NCI-H446 (cell line): Measurements from ENCODE around the gene EEIG1.

ENCODE experiments used
- DNase-seq, 2 experiments: peaks; one replicate each; lab custom pipeline; 2025; lab: John Stamatoyannopoulos, UW

Gene EEIG1

DNA sequence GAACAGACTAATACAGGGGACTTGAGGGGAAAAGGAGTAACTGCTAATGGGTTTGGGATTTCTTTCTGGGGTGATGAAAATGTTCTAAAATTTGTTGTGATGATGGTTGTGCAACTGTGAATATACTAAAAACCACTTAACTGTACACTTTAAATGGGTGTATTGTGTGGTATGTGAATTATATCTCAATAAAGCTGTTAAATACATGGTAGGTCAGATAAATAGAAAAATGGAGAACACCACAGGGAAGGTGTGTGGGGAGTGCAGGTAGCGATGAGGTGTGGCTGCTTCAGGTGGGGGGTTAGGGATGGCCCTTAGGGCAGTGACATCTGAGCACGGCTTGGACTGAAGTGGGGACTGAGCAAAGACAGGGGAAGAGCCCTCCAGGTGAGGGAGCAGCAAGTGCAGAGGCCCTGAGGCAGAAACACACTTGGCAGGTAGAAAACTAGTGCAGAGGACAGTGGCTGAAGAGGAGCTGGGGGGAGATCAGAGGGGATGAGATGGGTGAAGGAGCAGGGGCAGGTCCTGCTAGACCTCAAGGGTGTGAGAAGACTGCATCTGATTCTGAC lies 20.9 kb downstream of the EEIG1 start:
- no peak for DNase-seq

DNA sequence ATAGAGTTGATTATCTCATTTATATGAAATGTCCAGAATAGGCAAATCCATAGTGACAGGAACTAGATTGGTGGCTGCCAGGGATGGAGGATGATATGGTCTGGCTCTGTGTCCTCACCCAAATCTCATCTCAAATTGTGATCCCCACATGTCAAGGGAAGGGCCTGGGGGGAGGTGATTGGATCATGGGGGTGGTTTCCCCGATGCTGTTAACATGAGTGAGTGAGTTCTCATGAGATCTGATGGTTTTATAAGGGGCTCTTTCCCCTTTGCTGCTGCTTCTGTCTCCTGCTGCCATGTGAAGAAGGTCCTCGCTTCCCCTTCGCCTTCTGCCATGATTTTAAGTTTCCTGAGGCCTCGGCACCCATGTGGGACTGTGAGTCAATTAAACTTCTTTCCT lies 21.4 kb downstream of the EEIG1 start:
- no peak for DNase-seq

DNA sequence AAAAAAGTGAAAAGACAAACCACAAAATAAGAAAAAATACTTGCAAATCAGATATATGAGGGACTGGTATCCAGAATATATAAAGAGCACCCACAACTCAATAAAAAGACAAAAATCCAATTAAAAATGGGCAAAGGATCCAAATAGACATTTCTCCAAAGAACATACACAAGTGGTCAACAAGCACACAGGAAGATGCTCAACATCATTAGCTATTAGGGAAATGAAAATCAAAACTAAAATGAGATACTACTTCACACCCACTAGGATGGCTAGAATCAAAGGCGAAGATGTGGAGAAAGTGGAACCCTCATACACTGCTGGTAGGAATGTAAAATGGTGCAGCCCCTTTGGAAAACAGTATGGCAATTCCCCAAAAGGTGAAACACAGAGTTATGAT lies 22.1 kb downstream of the EEIG1 start:
- no peak for DNase-seq

DNA sequence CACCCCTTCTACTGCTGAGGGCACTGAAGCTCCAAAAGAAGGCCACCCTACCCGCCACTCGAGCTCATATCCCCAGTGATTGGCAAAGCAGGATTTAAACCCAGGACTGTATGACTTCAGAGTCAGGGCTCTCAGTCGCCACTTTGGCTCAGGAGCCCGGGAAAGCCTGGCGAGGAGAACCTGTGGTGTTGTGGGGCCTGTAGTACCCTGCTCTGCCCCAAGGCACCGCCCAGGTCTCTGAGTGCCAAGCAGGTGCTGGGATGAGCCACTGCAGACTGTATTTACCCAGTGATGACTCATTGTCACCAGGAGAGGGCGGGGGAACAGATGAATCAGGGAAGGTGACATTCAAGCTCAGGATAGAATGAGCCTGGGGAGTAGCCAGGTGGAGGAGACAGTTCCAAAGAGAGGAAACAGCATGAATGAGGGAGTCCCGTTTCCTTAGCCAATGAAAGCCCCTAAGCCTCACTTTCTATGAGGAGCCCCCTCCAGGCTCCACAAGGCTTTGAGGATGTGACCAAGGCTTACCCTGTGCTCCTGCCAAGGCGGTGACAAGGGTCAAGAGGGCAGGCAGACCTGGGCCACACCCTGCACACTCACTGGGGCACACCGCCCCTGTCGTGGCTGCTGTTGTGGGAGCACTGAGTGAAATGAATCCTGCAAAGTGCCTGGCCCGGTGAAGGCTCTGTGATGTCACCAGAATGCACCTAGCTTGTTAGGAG lies 25.3 kb downstream of the EEIG1 start:
- peak in 1 of 2 experiments; percentile 30 for DNase-seq

DNA sequence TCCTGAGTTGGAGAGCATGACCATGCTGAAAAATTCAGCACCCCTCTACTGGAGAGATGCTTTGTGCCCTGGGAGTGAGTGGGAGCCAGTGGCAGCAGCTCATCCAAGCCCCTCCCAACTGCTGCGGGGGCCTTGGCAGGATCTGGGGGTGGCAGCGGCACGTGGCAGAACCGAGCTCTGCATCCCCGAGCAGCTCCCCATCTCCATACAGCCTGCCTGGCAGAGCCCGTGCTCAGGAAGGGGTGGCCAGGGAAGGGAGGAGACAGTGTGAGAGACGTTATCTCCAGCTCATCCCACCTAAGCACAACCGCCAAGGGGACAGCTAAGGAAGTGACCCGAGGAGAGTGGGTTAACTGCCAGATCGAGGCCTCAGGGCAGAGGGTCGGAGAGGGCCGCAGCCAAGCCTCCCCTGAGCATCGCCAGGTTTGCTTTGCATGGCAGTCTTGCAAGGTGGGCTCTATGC lies 25.9 kb downstream of the EEIG1 start:
- DNase-seq: no peak

DNA sequence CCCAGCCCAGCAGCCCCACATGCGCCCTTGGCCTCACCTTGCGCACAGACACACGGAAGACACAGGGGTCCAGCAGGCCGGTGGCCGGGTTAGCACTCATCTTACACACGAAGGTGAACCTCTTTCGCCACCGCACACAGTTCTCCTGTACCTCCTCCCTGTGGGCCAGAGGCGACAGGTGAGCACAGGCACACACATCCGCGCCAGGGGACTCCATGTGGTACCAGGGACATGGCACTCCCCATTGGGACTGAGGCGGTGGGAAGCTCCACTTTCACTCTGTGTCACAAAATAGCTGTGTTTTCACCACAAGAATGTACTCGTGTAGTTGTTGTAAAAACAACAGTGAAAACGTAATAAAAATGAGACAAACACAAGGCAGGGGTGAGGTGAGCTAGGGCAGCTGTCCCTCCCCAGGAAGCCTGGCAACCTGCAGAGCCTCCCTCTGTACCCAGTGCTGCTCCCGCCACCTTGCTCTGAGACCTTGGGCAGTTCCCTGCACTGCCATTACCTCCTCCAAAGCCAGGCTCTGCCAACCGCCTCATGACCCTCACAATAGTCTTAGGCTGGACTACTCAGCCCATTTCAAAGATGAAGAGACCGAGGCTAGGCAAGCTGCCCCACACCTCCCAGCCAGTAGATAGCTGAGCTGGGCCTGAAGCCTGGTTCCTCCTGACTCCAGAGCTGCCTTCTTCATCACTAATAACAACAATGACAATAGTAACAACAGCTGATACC lies 26.9 kb downstream of the EEIG1 start:
- DNase-seq: no peak

DNA sequence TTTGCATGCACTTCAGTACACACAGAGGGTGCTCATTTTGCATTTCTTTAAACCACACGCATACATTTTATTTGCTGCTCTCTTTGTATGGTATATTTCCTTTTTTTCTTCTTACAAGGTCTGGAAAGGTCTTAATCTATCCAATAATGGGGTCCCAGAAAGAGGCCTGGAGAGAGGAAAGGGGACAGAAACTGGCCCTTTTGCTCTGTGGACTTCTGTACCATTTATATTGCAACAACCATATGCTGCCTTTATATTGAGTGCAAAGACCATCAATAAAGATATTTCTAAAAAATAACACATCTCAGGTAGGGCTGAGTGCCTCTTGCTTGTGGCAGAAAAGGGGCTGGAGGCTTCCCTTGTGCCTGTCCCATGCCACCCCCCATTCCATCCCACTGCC lies 27.6 kb downstream of the EEIG1 start:
- DNase-seq: no peak

DNA sequence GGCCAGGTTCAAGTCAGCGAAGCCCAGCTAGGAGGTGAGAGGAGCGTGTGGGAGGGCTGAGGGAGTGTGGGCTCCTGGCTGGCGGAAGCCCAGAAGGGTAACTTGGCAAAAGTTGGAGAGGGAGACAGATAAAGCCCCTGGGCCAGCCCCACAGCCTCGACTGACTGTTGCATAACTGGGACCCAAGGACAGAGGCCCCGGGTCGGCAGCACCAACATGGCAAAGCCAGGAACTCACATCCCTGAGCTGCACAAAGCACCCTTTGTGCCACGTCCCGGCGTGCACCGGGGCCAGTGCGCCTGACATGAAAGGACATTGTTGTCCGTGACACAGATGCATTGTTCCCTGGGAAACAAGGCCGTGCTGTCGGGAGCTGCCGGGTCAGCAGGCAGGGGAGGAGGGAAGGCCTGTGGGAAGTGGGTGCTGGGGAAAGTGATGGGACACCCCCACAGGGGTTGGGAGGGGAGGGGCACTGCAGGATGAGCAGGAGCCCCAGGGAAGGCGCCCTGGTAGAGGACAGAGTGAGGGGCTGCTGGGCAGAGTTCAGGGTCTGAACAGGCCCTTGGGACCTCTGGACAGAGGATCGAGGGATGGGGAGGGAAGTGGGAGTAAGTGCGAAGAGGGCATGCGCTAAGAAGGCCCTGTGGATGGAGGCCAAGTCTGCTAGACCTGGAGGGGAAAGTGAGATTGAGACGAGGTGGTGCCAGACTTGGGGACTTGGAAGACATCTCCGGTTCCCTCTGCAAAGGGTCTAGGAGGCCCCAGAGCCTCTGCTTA lies 30.1 kb downstream of the EEIG1 start:
- DNase-seq: no peak

DNA sequence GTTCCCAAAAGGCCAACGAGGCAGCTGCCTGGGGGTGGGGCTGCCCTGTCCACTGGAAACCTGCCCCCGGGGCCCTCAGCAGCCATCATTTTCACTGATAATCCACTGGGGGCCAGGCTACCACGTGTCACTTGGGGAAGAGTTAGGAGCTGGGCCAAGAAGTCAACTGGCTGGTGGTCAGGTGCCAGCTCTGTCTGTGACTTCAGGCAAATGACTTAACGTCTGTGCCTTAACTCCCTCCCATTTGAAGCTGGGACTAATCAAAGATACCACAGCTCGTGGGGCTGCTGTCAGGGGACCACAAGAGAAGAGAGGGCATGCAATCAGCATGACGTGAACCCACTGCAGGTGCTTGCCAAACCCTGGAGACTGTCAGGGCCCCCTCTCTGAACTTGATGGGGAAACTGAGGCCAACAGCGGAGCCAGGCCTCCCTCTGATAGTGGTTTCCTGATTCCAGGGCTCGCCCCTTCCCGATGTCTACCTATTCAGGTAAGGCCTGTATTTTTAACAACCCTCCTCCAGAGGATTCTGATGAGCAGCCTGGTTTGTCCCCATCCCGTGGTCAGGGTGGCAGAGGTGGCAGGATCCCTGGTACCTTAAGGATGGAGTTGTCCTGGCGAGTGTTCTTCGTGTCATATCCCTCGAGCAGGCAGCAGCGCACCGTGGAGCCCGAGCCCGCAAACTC lies 30.8 kb downstream of the EEIG1 start:
- DNase-seq: no peak

DNA sequence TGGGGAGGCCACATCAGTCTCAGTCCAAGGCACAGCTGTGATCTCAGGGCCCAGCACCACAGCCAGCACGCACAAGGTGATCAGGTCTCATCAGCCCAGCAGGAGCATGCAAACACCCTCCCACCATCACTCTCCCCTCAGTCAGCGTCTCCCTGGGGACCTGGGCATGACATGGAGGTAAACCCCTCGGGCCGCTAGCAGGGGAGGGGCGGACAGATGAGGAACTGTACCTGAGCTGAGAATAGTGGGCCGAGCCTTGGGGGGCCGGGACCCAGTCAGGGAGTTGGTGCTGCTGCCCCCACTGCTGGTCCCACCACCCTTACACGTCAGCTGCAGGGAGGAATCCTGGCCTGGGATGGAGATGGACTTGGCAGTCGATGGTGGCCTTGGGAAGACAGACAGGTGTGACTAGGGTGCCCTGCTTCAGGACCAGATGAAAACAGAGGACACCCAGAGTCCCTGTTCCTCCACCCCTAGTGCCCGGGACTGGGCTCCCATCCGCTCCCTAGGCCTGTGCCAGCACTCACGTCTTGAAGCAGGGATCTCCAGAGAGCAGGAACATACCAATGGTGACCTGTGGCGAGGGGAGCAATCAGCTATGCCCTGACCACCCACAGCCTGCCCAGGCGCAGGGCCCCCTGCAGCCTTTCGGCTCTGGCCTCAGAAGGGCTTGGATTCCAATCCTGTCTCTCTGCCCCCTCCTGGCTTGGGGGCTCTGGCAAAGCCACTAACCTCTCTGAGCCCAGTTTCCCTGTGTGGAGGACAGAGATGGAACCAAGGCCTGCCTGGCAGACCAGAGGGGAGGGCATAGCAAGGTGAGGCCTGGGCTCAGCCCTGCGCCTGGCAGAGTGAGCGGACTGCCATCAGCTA lies 32.7 kb downstream of the EEIG1 start:
- DNase-seq: no peak

DNA sequence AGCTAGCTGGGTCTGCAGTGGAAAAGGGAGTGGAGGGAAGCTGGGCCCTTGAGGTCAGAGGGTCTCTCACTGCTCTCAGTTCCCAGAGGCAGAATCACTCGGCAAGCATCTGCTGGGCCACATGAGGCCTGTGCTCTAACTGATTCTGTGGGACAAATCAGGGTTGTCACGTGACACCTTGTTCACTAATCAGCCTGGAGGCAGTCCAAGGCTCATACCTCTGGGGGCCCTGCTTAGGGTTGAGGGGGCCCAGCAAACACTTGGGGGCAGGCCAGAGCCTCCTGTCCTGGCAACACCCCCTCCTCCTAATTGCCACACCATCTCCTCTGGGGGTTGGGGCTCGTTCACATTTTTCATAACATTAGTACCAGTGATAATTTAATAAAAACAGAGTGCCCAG lies 34.1 kb downstream of the EEIG1 start:
- DNase-seq: no peak

DNA sequence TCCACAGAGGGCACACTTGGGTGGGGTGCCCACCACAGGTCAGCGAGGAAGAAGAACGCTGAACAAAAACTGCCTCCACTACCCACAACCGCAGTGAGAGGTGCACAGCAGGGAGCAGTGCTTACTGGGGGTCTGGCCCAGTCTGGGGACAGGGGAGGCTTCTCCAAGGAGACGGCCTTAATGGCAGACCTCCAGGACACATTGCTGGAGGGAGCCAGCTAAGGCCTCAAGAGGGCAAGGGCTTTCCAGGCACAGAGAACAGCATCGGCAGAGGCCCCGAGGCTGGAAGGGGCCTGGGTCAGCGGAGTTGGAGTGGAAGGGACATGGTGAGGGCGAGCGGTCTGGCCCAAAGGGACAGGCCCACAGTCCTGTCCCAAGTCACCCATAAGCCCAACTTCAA lies 34.8 kb downstream of the EEIG1 start:
- no peak for DNase-seq

DNA sequence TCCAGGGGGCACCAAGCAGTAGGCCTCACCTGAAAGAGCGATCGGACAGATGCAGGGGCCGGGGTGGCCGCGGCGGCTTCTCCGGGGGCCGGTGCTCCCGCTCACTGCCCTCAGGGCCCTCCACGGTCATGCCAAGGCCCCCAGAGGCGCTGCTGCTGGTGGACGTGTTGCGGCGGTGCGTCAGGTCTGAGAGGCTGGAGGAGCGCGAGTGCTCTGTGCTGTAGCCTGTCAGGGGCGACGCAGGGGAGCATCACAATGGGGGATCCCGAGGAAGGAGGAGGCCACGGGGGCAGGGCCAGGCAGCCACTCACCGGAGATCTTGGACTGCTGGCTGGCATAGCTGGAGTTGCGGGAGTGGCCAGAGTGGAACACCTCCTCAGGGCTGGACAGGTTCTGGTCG lies 35.5 kb downstream of the EEIG1 start:
- DNase-seq: no peak

DNA sequence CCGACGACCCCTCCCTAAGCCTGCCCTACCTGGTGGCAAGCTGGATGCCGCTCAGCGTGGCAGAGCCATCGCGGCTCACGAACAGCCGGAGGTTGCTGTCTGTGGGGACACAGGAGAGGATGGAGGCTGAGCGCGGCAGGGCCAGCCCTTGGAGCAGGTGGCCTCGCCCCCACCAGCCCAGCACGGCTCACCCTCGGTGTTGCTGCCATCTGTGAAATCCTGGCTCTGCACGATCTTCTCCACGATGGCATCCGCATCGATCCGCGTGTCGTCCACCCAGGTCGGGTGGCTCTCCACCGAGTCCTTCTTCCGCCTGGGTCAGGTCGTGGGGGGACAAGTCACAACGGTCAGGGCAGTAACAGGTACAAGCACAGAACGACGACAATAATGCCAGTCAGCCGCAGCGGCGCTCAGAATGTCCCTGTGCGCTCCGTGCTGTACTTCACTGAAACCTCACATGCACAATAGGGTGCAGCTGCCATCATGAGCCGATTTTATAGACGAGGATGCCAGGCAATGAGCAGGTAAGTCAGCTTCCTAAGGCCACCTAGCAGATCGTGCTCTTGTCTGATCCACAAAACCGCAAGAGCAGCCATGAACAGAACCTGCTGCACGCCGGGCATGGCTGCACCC lies 36.1 kb downstream of the EEIG1 start:
- DNase-seq: no peak

DNA sequence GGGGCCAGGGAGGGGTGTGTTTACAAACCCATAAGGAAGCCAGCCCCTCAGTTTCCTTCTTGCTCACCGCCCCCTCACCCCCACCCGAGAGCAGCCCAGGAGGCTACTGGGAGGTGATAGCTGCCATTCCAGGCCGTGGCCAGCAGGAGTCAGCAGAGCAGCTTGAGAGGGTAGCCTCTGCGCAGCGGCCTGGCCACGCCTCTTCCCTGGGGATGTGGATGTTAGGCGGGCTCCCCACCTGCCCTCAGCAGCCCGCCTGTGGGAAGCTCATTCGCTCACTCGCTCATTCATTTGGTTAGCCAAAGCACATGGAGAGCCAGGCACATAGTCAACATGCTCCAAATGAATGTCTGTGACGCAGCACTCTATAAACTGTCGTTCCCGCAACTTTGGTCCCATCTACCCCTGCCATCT lies 37.1 kb downstream of the EEIG1 start:
- DNase-seq: peak; percentile 17 to 53

DNA sequence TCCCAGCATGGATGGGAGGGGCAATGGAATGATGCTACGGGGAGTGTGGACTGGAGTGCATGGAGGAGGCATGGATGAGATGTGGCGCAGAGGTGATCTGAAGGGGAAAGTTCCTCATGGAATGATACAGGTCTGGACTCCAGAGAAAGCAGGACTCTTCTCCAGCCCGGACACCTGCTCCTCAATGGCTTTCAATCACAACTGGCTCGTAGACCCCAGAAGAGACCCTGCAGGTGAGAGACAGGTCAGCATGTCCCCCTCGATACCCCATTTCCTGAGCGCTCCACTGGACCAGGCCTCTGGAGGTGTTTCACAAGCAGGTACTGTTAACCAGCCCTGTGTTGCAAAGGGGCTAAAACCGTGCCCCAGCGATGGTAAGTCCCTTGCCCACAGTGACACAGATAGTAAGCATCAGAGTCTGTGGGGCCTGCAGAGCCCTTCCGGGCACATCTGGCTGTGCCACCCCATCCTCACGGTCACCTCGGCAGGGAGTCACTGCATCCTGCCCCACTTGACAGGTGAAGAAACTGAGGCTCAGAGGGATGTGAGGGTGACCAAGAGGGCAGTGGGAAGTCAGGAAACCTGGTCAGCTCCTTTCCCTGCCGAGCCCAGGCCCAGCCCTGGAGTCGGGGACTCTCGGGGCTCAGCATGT lies 37.7 kb downstream of the EEIG1 start:
- no peak for DNase-seq

DNA sequence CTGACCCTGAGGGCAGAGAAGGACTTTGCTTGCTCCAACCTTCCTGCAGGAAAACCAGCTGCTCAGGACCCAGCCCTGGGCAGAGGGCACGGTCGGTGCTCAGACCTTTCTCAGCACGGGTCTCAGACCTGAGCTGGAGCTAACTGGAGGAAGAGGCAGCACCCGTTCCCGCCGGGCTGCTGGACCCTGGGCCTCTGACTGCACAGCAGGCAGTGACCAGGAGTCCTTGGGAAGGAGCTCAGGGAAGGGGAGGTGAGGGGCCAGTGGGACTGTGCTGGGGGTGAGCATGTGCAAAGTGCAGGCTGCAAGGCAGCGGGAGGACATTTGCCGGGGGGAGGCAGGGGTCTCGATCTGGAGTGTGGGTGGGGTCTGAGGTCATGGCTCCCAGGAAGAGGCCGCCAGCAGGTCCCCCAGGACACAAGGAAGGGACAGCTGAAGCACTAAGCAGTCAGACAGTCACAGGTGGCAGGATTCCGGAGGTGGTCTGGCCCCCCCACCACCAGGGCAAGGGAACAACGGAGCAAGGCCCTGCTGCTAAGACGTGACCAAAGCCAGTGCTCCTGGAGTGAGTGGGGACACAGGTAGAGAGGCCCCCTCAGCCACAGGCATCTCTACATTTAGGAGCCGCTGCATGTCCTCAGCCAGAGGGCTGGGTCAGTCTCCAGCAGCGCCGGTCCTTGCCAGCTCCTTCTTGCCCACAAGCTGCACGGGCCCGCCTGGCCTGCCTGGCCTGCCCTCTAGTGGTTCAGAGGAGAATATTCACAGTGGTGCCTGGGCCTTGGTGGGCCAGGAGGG lies 38.4 kb downstream of the EEIG1 start:
- DNase-seq: peak; percentile 15 to 33

DNA sequence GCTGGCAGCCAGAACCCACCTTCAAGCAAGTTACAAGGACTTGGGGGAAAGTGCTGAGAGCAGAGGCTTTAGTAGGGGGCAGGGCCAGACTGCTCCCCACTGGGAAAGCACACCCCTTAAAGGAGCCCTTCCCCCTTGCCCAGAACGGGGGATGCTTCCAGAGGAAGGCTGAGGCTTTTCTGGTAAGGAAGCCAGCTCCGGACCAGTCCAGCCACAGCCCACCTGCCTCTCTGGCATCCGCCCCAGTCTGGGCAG lies 38.9 kb downstream of the EEIG1 start:
- DNase-seq: no peak
